ENCODE data around the gene TCTA.

DNA sequence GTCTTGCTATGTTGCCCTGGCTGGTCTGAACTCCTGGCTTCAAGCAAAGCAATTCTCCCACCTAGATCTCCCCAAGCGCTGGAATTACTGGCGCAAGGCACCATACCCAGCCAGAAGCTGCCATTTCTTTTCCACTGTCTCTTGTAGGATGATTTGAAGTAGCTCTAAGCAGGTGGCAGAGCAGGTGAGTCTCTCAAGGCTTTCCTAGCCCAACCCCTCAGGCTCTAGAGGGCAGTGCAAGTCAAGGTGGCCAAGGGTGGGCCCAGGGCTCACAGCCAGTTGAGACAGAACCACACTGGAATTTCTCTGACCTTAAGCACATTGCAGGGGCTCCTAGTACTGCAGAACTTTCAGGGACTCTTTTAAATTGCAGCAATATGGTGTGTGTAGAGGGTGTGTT is 42.2 kb downstream of the TCTA start:
- TF ChIP-seq CTCF (conservative IDR thresholded peaks at IDR 0.05; ENCODE audit: low read depth, low read length): no peak
- TF ChIP-seq EZH2 (IDR thresholded peaks at IDR 0.05; ENCODE audit: borderline replicate concordance, low read depth, low read length, poor library complexity, severe bottlenecking): no peak
